Measurements from ENCODE around the gene KCNQ1. TPM values are rescaled to one million over a fixed set of nuclear protein-coding genes. Genes with fewer than 3 reads are reported as not detected.

KCNQ1 gene
- total and polyA plus RNA-seq, 2 donors (not counting 3 experiments of a cell fraction or from before 2014, with no cell fraction given): 0.07 to 0.09 TPM

GRCh38 chr11:2775626-2776350, 331.0 kb downstream of the KCNQ1 start:
- no peak overlapping the region for H3K9ac ChIP-seq (replicated peaks; ENCODE audit: extremely low read depth, insufficient read depth, low read length)
- H3K27ac ChIP-seq (ENCODE audit: insufficient read depth, low read depth, low read length): no peak overlapping the region
- TF ChIP-seq MYC (IDR thresholded peaks at IDR 0.05; ENCODE audit: low read depth, low read length) (no peak), FOS (IDR thresholded peaks at IDR 0.05; ENCODE audit: borderline replicate concordance, insufficient read depth, low read length) (no peak), POLR2A (IDR thresholded peaks at IDR 0.05; ENCODE audit: low read depth, low read length) (no peak), GATA2 (IDR thresholded peaks at IDR 0.05; ENCODE audit: insufficient read depth, insufficient read length, low read depth, low read length) (no peak), JUN (IDR thresholded peaks at IDR 0.05; ENCODE audit: borderline replicate concordance, insufficient read depth, insufficient read length, low read depth) (no peak), EZH2 (IDR thresholded peaks at IDR 0.05; ENCODE audit: borderline replicate concordance, low read depth, low read length, severe bottlenecking) (no peak), POLR2AphosphoS5 (IDR thresholded peaks at IDR 0.05; ENCODE audit: insufficient read depth, low read depth, low read length) (no peak), MAX (IDR thresholded peaks at IDR 0.05; ENCODE audit: insufficient read depth, insufficient read length) (no peak)
- TF ChIP-seq, protein P1, sequence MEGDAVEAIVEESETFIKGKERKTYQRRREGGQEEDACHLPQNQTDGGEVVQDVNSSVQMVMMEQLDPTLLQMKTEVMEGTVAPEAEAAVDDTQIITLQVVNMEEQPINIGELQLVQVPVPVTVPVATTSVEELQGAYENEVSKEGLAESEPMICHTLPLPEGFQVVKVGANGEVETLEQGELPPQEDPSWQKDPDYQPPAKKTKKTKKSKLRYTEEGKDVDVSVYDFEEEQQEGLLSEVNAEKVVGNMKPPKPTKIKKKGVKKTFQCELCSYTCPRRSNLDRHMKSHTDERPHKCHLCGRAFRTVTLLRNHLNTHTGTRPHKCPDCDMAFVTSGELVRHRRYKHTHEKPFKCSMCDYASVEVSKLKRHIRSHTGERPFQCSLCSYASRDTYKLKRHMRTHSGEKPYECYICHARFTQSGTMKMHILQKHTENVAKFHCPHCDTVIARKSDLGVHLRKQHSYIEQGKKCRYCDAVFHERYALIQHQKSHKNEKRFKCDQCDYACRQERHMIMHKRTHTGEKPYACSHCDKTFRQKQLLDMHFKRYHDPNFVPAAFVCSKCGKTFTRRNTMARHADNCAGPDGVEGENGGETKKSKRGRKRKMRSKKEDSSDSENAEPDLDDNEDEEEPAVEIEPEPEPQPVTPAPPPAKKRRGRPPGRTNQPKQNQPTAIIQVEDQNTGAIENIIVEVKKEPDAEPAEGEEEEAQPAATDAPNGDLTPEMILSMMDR (IDR thresholded peaks at IDR 0.05; ENCODE audit: extremely low read depth in 1 of 2, insufficient read depth in 1 of 2, low read depth in 1 of 2, low read length in 2 of 2): no peak
- H3K79me2 ChIP-seq (ENCODE audit: control insufficient read depth, insufficient read depth, low read length): no peaks in the 10 kb centered on the region
- H3K36me3 ChIP-seq (ENCODE audit: control insufficient read depth in 2 of 2, extremely low read depth in 1 of 2, insufficient read depth in 2 of 2, low read length in 2 of 2): no peaks in the 10 kb centered on the region
- intact Hi-C loops (cut with micrococcal nuclease) (loop anchor here (10.0 kb wide), 1 partner anchor 109 kb away; the partner anchor contains the start of gene CDKN1C), dilution Hi-C loops (cut with MboI; ENCODE audit: extremely low pct_ligation_motif_present, low sequenced_read_pairs) (no loop called here)
- FAIRE-seq (no peak), DNase-seq (ENCODE audit: low read depth, low spot score) (no peak)
- no peaks in the 10 kb centered on the region for H3K9me1 ChIP-seq (replicated peaks; ENCODE audit: control insufficient read depth, extremely low read depth, insufficient read depth, low read length)
- no peaks in the 10 kb centered on the region for H3K9me3 ChIP-seq (replicated peaks; ENCODE audit: control insufficient read depth, insufficient read depth, low read length)
- H3K4me3 ChIP-seq (replicated peaks in 1 of 3; ENCODE audit: insufficient read depth in 1 of 3, low read depth in 1 of 3, low read length in 3 of 3): no peak overlapping the region
- no TSS peak for BruUV-seq (replicated peaks)
- no peaks in the 10 kb centered on the region for H4K20me1 ChIP-seq (replicated peaks; ENCODE audit: control insufficient read depth, extremely low read depth, insufficient read depth, low read length)
- no peaks in the 10 kb centered on the region for H3K4me1 ChIP-seq (ENCODE audit: control insufficient read depth, extremely low read depth, insufficient read depth, low read length)
- H2AFZ ChIP-seq (ENCODE audit: low read depth, low read length): no peak overlapping the region
- ChIA-PET CTCF (interaction anchor here (0.9 kb wide), 1 partner anchor 355 kb away, joined by 3 read pairs; no protein-coding TSS in a partner anchor), POLR2A (no interaction called here)
- H3K27me3 ChIP-seq (ENCODE audit: control insufficient read depth in 2 of 2, insufficient read depth in 2 of 2, low read length in 2 of 2): no peaks in the 10 kb centered on the region
- no peak overlapping the region for H3K4me2 ChIP-seq (ENCODE audit: insufficient read depth, low read length)
